Activated naive CD8-positive, alpha-beta T cell treated with anti-CD3 and anti-CD28 coated beads, Interleukin-2, amount 50 U/mL, for 16 hours (primary cell): ENCODE measurements around the gene C17orf107.
"Not testable (repeated sequence)": the region's sequence is repeated elsewhere in the genome, so short reads cannot be mapped to it uniquely, and the experiment has no call there.

ENCODE experiments used
- DNase-seq: peaks from one replicate; pipeline ENCODE4 v3.0.0-alpha.2; 2020; ENCODE audit warnings: low read depth, low spot score

Gene C17orf107

GRCh38 chr17:4900231-4901107 is 1.1 kb downstream of the C17orf107 start:
- DNase-seq, result no peak

- DNase-seq, result no peak
These were observed 1.8 kb downstream of the C17orf107 start for GRCh38 chr17:4901108-4901647.

GRCh38 chr17:4901648-4902344 is 2.5 kb downstream of the C17orf107 start:
- DNase-seq, result no peak

GRCh38 chr17:4902540-4902939 is 3.2 kb downstream of the C17orf107 start:
- DNase-seq, result no peak

GRCh38 chr17:4903051-4903818 is 3.9 kb downstream of the C17orf107 start, which contains the start of gene CHRNE:
CHRNE (minus strand) TSS chr17:4903098; CDS start chr17:4903063, 35 bp downstream.
- DNase-seq, result peak; percentile 55

GRCh38 chr17:4906642-4907041 is 7.3 kb downstream of the C17orf107 start:
- not testable (repeated sequence) for DNase-seq

GRCh38 chr17:4908301-4908700 is 9.0 kb downstream of the C17orf107 start:
- no peak for DNase-seq

GRCh38 chr17:4908711-4909496 is 9.6 kb downstream of the C17orf107 start:
- DNase-seq, result peak; percentile 30

- DNase-seq, result no peak
These were observed 14.7 kb downstream of the C17orf107 start for GRCh38 chr17:4913994-4914393.

GRCh38 chr17:4914551-4914950 is 15.2 kb downstream of the C17orf107 start:
- DNase-seq, result not testable (repeated sequence)

GRCh38 chr17:4919511-4920047 is 20.2 kb downstream of the C17orf107 start:
- no peak for DNase-seq

GRCh38 chr17:4920351-4921048 is 21.2 kb downstream of the C17orf107 start:
- no peak for DNase-seq

GRCh38 chr17:4921320-4921719 is 22.0 kb downstream of the C17orf107 start:
- DNase-seq, result no peak

- not testable (repeated sequence) for DNase-seq
These were observed 27.4 kb downstream of the C17orf107 start for GRCh38 chr17:4926577-4927335.

GRCh38 chr17:4928881-4929280 is 29.5 kb downstream of the C17orf107 start:
- no peak for DNase-seq

GRCh38 chr17:4931963-4932362 is 32.6 kb downstream of the C17orf107 start, which contains the start of gene GP1BA:
GP1BA (plus strand) TSS chr17:4932277; CDS start chr17:4932605, 328 bp downstream.
- no peak for DNase-seq

GRCh38 chr17:4932756-4933155 is 33.4 kb downstream of the C17orf107 start:
- DNase-seq, result no peak

- DNase-seq, result no peak
These were observed 34.3 kb downstream of the C17orf107 start for GRCh38 chr17:4933646-4934045.
